Brain microvascular endothelial cell (primary cell): ENCODE data around the gene CUBN.

Experiments
- DNase-seq: peaks from one replicate; pipeline ENCODE4 v3.0.0-alpha.2; 2020
- H3K27ac ChIP-seq: fragments of 250-450 bp; sonication (Bioruptor Pico); 2 replicates; pipeline ENCODE4 v1.5.1; 2020; ENCODE audit warnings: mild to moderate bottlenecking, moderate library complexity
- H3K27me3 ChIP-seq: fragments of 250-450 bp; sonication (Bioruptor Pico); replicated peaks from 2 replicates; pipeline ENCODE4 v1.5.1; 2020; ENCODE audit warnings: mild to moderate bottlenecking
- H3K36me3 ChIP-seq: fragments of 250-450 bp; sonication (Bioruptor Pico); replicated peaks from 2 replicates; pipeline ENCODE4 v1.5.1; 2020; ENCODE audit warnings: mild to moderate bottlenecking
- H3K4me3 ChIP-seq: 2 replicates; pipeline ENCODE4 v1.5.1; 2011; ENCODE audit warnings: low read depth, mild to moderate bottlenecking, control low read depth, low read length, moderate library complexity
- CTCF ChIP-seq: IDR thresholded peaks from 2 replicates; pipeline ENCODE4 v1.5.1; 2011; ENCODE audit warnings: low read depth, mild to moderate bottlenecking, moderate library complexity, low read length, control low read depth, inconsistent platforms; ENCODE audit errors: missing control alignments
- in situ Hi-C: cut with HindIII; loops from 2 replicates; pipeline ENCODE4 v1.10.0; 2017; ENCODE audit warnings: low sequenced_read_pairs, low pct_ligation_motif_present

CUBN gene

GRCh38 chr10:17041626-17042520 lies 87.7 kb downstream of the CUBN start:
- Histone ChIP-seq H3K36me3 (no peaks in the 10 kb centered on the region), H3K27me3 (no peaks in the 10 kb centered on the region), H3K4me3 (no peak overlapping the region), H3K27ac (no peak overlapping the region)
- no peak for TF ChIP-seq CTCF
- no peak for DNase-seq
- in situ Hi-C loops: no loop called here

- Histone ChIP-seq H3K27ac (no peak overlapping the region), H3K36me3 (no peaks in the 10 kb centered on the region), H3K27me3 (no peaks in the 10 kb centered on the region), H3K4me3 (no peak overlapping the region)
- no peak for DNase-seq
- no peak for TF ChIP-seq CTCF
- in situ Hi-C loops: no loop called here
Observed at GRCh38 chr10:17038627-17039026, 91.0 kb downstream of the CUBN start.

GRCh38 chr10:17037910-17038309 lies 91.7 kb downstream of the CUBN start:
- no peak for DNase-seq
- no peak overlapping the region for H3K27ac ChIP-seq
- no peak for TF ChIP-seq CTCF
- in situ Hi-C loops: no loop called here
- no peaks in the 10 kb centered on the region for H3K36me3 ChIP-seq
- no peaks in the 10 kb centered on the region for H3K27me3 ChIP-seq
- no peak overlapping the region for H3K4me3 ChIP-seq

GRCh38 chr10:17035446-17035845 lies 94.2 kb downstream of the CUBN start:
- Histone ChIP-seq H3K36me3 (no peaks in the 10 kb centered on the region), H3K4me3 (no peak overlapping the region), H3K27me3 (no peaks in the 10 kb centered on the region), H3K27ac (no peak overlapping the region)
- in situ Hi-C loops: no loop called here
- no peak for TF ChIP-seq CTCF
- DNase-seq: no peak

GRCh38 chr10:17033529-17034260 lies 95.9 kb downstream of the CUBN start:
- no peak overlapping the region for H3K27ac ChIP-seq
- H3K4me3 ChIP-seq: no peak overlapping the region
- in situ Hi-C loops: no loop called here
- TF ChIP-seq CTCF: no peak
- no peaks in the 10 kb centered on the region for H3K36me3 ChIP-seq
- no peaks in the 10 kb centered on the region for H3K27me3 ChIP-seq
- no peak for DNase-seq
